Neuronal stem cell (in vitro differentiated cells): ENCODE data around the gene NUDT3.

ENCODE experiments used
- DNase-seq: peaks from one replicate; pipeline ENCODE4 v3.0.0-alpha.2; 2013; ENCODE audit warnings: low spot score
- H2AFZ ChIP-seq: one replicate; pipeline ENCODE4 v1.6.1; 2013; ENCODE audit warnings: mild to moderate bottlenecking, low read length, inconsistent platforms
- H2AK5ac ChIP-seq: 2 replicates; pipeline ENCODE4 v1.6.1; 2013; ENCODE audit warnings: low read depth, mild to moderate bottlenecking, inconsistent platforms, low read length, moderate library complexity, mixed read lengths
- H2BK120ac ChIP-seq: 2 replicates; pipeline ENCODE4 v1.6.1; 2013; ENCODE audit warnings: low read depth, mild to moderate bottlenecking, inconsistent platforms, low read length, moderate library complexity, mixed read lengths
- H2BK12ac ChIP-seq: one replicate; pipeline ENCODE4 v1.6.1; 2013; ENCODE audit warnings: low read length, inconsistent platforms
- H2BK15ac ChIP-seq: 2 replicates; pipeline ENCODE4 v1.6.1; 2013; ENCODE audit warnings: mild to moderate bottlenecking, low read length, inconsistent platforms, mixed read lengths
- H2BK5ac ChIP-seq: one replicate; pipeline ENCODE4 v1.6.1; 2013; ENCODE audit warnings: inconsistent platforms, mild to moderate bottlenecking, low read length, moderate library complexity
- H3K14ac ChIP-seq: one replicate; pipeline ENCODE4 v1.6.1; 2013; ENCODE audit warnings: low read length, inconsistent platforms
- H3K18ac ChIP-seq: 2 replicates; pipeline ENCODE4 v1.6.1; 2013; ENCODE audit warnings: low read length, inconsistent platforms
- H3K23ac ChIP-seq: 2 replicates; pipeline ENCODE4 v1.6.1; 2013; ENCODE audit warnings: low read depth, mild to moderate bottlenecking, mixed read lengths, low read length, inconsistent platforms; ENCODE audit not compliant: poor library complexity
- H3K27ac ChIP-seq: replicated peaks from 3 replicates; pipeline ENCODE4 v1.5.1; 2013; ENCODE audit warnings: low read length, inconsistent platforms
- H3K27me3 ChIP-seq, 3 experiments: 2 replicates each; pipeline ENCODE4 v1.6.1; 2013; ENCODE audit warnings: low read length in 3 of 3, mild to moderate bottlenecking in 2 of 3, inconsistent platforms in 1 of 3, low read depth in 1 of 3, mixed read lengths in 1 of 3, moderate library complexity in 1 of 3; ENCODE audit not compliant: control insufficient read depth in 3 of 3, insufficient read depth in 3 of 3
- H3K36me3 ChIP-seq, 2 donors: replicated peaks in 1 of 2; 2 replicates each; pipeline ENCODE4 v1.6.1; 2013; ENCODE audit warnings: low read length in 2 of 2; ENCODE audit not compliant: control insufficient read depth in 2 of 2, insufficient read depth in 2 of 2
- H3K4ac ChIP-seq: 2 replicates; pipeline ENCODE4 v1.6.1; 2013; ENCODE audit warnings: inconsistent platforms, mild to moderate bottlenecking, low read length, moderate library complexity
- H3K4me1 ChIP-seq, 2 donors: 1 replicate in 1 of 2; 2 replicates in 1 of 2; pipeline ENCODE4 v1.6.1; 2013; ENCODE audit warnings: low read length in 2 of 2, low read depth in 1 of 2; ENCODE audit not compliant: control insufficient read depth in 2 of 2, insufficient read depth in 1 of 2
- H3K4me2 ChIP-seq: one replicate; pipeline ENCODE4 v1.6.1; 2013; ENCODE audit warnings: mild to moderate bottlenecking, low read length, inconsistent platforms; ENCODE audit not compliant: insufficient read depth, poor library complexity, severe bottlenecking
- H3K4me3 ChIP-seq, 2 donors: 2 replicates each; pipeline ENCODE4 v1.5.1; 2013; ENCODE audit warnings: low read length in 2 of 2, mild to moderate bottlenecking in 2 of 2, inconsistent platforms in 1 of 2, moderate library complexity in 1 of 2
- H3K79me1 ChIP-seq: one replicate; pipeline ENCODE4 v1.6.1; 2013; ENCODE audit warnings: low read depth, mild to moderate bottlenecking, inconsistent platforms, low read length, moderate library complexity
- H3K9ac ChIP-seq: one replicate; pipeline ENCODE4 v1.6.1; 2013; ENCODE audit warnings: mild to moderate bottlenecking, low read depth, low read length, inconsistent platforms; ENCODE audit not compliant: poor library complexity
- H3K9me3 ChIP-seq, 2 donors: replicated peaks in 1 of 2; 2 replicates each; pipeline versions ENCODE3 to v1.6.1; 2013; ENCODE audit warnings: low read length in 2 of 2, mild to moderate bottlenecking in 2 of 2, inconsistent platforms in 1 of 2, low read depth in 1 of 2, mixed read lengths in 1 of 2, moderate library complexity in 1 of 2; ENCODE audit not compliant: control insufficient read depth in 2 of 2, insufficient read depth in 1 of 2
- H4K8ac ChIP-seq: one replicate; pipeline ENCODE4 v1.6.1; 2013; ENCODE audit warnings: low read depth, mild to moderate bottlenecking, inconsistent platforms, low read length, moderate library complexity
- H4K91ac ChIP-seq: one replicate; pipeline ENCODE4 v1.6.1; 2013; ENCODE audit warnings: low read length, low read depth, mild to moderate bottlenecking, inconsistent platforms; ENCODE audit not compliant: poor library complexity
- WGBS, 2 donors: extraction: QIAGEN DNeasy Blood & Tissue Kit; methylation state at CpG; one replicate each; pipeline ENCODE4 v1.1.7; 2013; ENCODE audit warnings: missing lambda C conversion rate in 2 of 2, mixed read lengths in 1 of 2; ENCODE audit not compliant: insufficient read length in 2 of 2, insufficient replicate concordance in 1 of 2; ENCODE audit errors: extremely low coverage in 2 of 2; 5-methylcytosine and 5-hydroxymethylcytosine counted together

Gene NUDT3

DNA sequence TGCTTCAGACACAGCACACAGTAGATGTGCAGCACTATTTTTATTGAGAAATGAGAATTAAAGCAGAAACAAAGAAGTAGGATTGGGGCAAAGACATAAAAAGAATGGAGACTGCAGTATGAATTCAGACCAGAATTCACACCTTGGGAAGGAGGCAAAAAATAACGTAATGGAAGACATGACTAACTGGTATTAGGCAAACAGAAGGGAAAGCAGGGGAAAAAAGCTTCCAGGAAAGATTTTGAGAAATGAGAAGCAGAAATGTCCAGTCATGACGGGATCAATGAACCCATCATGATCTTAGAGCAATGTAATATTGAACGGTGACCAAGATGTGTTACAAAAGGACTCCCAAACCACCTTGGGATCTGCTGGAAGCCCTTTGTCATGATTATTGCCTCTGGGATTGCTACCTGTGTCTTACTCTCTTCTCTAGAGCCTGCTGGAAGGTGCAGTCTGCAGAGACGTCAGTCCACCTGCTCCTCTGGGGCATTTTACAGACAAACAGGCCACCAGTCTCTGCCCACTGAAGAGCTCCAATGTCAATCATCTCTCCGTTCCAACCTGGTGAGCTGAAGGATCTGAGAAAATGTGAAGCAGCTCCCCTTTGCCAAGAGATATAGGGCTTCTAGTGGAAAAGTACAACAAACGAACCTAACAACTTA lies 8.7 kb downstream of the NUDT3 start:
- Histone ChIP-seq H3K36me3 (peaks cover 0 to 26% of the 10 kb centered on the region in 2 donors), H3K14ac (no peak overlapping the region), H3K23ac (no peak overlapping the region), H3K4me3 (no peak overlapping the region), H2BK5ac (no peak overlapping the region), H3K79me1 (no peaks in the 10 kb centered on the region), H3K4me1 (peaks cover 0 to 6% of the 10 kb centered on the region in 2 donors), H4K8ac (no peak overlapping the region), H2BK15ac (no peak overlapping the region), H3K9ac (no peak overlapping the region), H3K4me2 (no peak overlapping the region), H2BK12ac (no peak overlapping the region), H2AFZ (no peak overlapping the region), H3K18ac (no peak overlapping the region), H3K27me3 (no peaks in the 10 kb centered on the region), H3K9me3 (no peaks in the 10 kb centered on the region), H4K91ac (no peak overlapping the region), H2AK5ac (no peak overlapping the region), H3K27ac (no peak overlapping the region), H3K4ac (no peak overlapping the region), H2BK120ac (no peak overlapping the region)
- DNase-seq = no peak
- no CpG with 5 or more reads among the region's 6 CpGs for WGBS, 2 donors

DNA sequence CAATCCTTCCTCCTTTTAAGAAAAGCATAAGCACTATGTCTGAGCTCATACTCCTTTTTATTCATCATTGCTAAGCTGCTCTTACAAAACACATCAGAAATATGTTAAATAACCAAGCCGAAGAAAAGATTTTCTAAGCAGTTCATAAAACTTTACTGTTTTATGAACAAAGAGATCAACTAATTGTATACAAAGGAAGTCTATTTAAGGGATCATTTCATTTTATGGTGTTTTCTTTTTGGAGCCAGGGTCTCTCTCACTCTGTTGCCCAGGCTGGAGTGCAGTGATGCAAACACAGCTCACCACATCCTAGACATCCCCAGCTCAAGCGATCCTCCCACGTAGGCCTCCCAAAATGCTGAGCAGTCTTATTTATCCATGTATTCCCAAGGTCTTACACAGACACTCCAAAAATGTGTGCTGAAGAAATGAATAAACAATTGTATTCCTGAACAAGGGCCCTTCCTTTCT lies 9.3 kb downstream of the NUDT3 start:
- peaks cover 0 to 26% of the 10 kb centered on the region in 2 donors for H3K36me3 ChIP-seq
- H4K91ac ChIP-seq = no peak overlapping the region
- no peak overlapping the region for H3K4ac ChIP-seq
- peaks cover 2% of the 10 kb centered on the region for H3K79me1 ChIP-seq
- DNase-seq = no peak
- no peak overlapping the region for H3K23ac ChIP-seq
- no peak overlapping the region for H2BK5ac ChIP-seq
- H4K8ac ChIP-seq = no peak overlapping the region
- H3K4me1 ChIP-seq = peaks cover 0 to 6% of the 10 kb centered on the region in 2 donors
- no peak overlapping the region for H2BK120ac ChIP-seq
- no CpG with 5 or more reads among the region's 3 CpGs for WGBS, 2 donors
- H3K4me3 ChIP-seq = no peak overlapping the region
- no peaks in the 10 kb centered on the region for H3K9me3 ChIP-seq
- H3K14ac ChIP-seq = no peak overlapping the region
- no peak overlapping the region for H3K27ac ChIP-seq
- H2BK15ac ChIP-seq = no peak overlapping the region
- no peak overlapping the region for H3K4me2 ChIP-seq
- no peak overlapping the region for H2AFZ ChIP-seq
- H3K18ac ChIP-seq = no peak overlapping the region
- no peaks in the 10 kb centered on the region for H3K27me3 ChIP-seq
- H3K9ac ChIP-seq = no peak overlapping the region
- no peak overlapping the region for H2AK5ac ChIP-seq
- no peak overlapping the region for H2BK12ac ChIP-seq

DNA sequence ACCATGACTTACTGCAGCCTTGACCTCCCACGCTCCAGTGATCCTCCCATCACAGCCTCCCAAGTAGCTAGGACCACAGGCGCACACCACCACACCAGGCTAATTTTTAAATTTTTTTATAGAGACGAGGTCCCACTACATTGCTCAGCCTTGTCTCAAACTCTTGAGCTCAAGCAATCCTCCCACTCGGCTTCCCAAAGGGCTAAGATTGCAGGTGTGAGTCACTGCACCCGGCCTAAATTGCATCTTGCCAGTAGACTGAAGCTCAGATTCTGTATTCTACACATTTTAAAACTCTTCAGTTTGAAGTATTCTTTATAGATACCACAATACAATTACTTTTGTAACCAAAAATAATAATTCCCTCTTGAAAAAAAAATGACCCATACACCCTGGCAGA lies 11.4 kb downstream of the NUDT3 start:
- no peak overlapping the region for H2BK12ac ChIP-seq
- WGBS, 2 donors = no CpG with 5 or more reads among the region's 5 CpGs

DNA sequence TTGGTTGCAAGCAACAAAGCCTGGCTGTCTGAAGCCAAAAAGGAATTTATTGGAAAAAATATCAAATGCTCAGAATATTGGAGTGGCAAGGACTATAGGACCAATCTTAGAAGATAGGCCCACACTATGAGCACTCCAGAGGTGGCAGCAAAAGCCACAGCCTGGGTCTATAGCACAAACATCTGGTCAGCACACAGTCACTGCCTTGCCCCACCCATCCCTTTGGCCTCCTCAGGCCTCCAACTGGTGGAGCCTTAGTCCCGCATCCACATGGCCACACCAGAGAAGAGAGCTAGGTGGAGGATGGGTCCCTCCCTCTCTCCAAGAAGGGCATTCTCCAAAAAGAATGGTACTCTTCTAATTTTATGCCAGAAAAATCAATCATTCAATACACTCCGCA lies 14.0 kb downstream of the NUDT3 start:
- H3K4me1 ChIP-seq = no peaks in the 10 kb centered on the region
- peaks cover 0 to 31% of the 10 kb centered on the region in 2 donors for H3K36me3 ChIP-seq
- no peak overlapping the region for H3K23ac ChIP-seq
- H3K4me2 ChIP-seq = no peak overlapping the region
- no peak overlapping the region for H2BK15ac ChIP-seq
- H3K9me3 ChIP-seq = no peaks in the 10 kb centered on the region
- no peak overlapping the region for H2AK5ac ChIP-seq
- no peak overlapping the region for H3K9ac ChIP-seq
- no peak overlapping the region for H3K27ac ChIP-seq
- H2AFZ ChIP-seq = no peak overlapping the region
- H3K4me3 ChIP-seq = no peak overlapping the region
- H3K18ac ChIP-seq = no peak overlapping the region
- H4K91ac ChIP-seq = no peak overlapping the region
- no peak overlapping the region for H2BK12ac ChIP-seq
- H3K27me3 ChIP-seq = no peaks in the 10 kb centered on the region
- DNase-seq = no peak
- no peak overlapping the region for H3K14ac ChIP-seq
- no CpG with 5 or more reads among the region's 2 CpGs for WGBS, 2 donors
- no peak overlapping the region for H2BK120ac ChIP-seq
- peaks cover 2% of the 10 kb centered on the region for H3K79me1 ChIP-seq
- no peak overlapping the region for H3K4ac ChIP-seq
- H4K8ac ChIP-seq = no peak overlapping the region
- no peak overlapping the region for H2BK5ac ChIP-seq

More for the DNA sequence above, 11.4 kb downstream of the NUDT3 start:
- Histone ChIP-seq H3K36me3 (peaks cover 0 to 29% of the 10 kb centered on the region in 2 donors), H2BK120ac (no peak overlapping the region), H3K4ac (no peak overlapping the region), H4K91ac (no peak overlapping the region), H3K4me1 (peaks cover 0 to 2% of the 10 kb centered on the region in 2 donors), H2AK5ac (no peak overlapping the region), H3K23ac (no peak overlapping the region), H2BK5ac (no peak overlapping the region), H3K9me3 (no peaks in the 10 kb centered on the region), H3K79me1 (peaks cover 2% of the 10 kb centered on the region), H3K4me2 (no peak overlapping the region), H3K27me3 (no peaks in the 10 kb centered on the region), H3K18ac (no peak overlapping the region), H3K9ac (no peak overlapping the region), H3K27ac (no peak overlapping the region), H2AFZ (no peak overlapping the region), H2BK15ac (no peak overlapping the region), H4K8ac (no peak overlapping the region), H3K4me3 (no peak overlapping the region), H3K14ac (no peak overlapping the region)
- DNase-seq = no peak
